ENCODE data around the gene ADIG.

Gene ADIG

GRCh38 chr20:38628580-38629470 is 47.8 kb downstream of the ADIG start:
- no peak overlapping the region for H3K27ac Mint-ChIP-seq
- no peaks in the 10 kb centered on the region for H3K4me1 Mint-ChIP-seq
- H3K9me3 Mint-ChIP-seq, result peaks cover 6% of the 10 kb centered on the region
- peaks cover 16% of the 10 kb centered on the region for H3K27me3 Mint-ChIP-seq (ENCODE audit: low read depth)
- no peaks in the 10 kb centered on the region for H3K36me3 Mint-ChIP-seq (ENCODE audit: low read depth)
- no peak overlapping the region for H3K4me3 Mint-ChIP-seq
- no peak for TF ChIP-seq CTCF (IDR thresholded peaks at IDR 0.05; ENCODE audit: unreplicated experiment in 3 of 3)

GRCh38 chr20:38629979-38630378 is 49.0 kb downstream of the ADIG start:
- H3K4me1 Mint-ChIP-seq, result no peaks in the 10 kb centered on the region
- H3K27me3 Mint-ChIP-seq (ENCODE audit: low read depth), result peaks cover 12% of the 10 kb centered on the region
- H3K4me3 Mint-ChIP-seq, result no peak overlapping the region
- no peak for TF ChIP-seq CTCF (IDR thresholded peaks at IDR 0.05; ENCODE audit: unreplicated experiment in 3 of 3)
- no peaks in the 10 kb centered on the region for H3K36me3 Mint-ChIP-seq (ENCODE audit: low read depth)
- no peaks in the 10 kb centered on the region for H3K9me3 Mint-ChIP-seq
- no peak overlapping the region for H3K27ac Mint-ChIP-seq

GRCh38 chr20:38630727-38631126 is 49.7 kb downstream of the ADIG start:
- Mint-ChIP-seq H3K36me3 (ENCODE audit: low read depth) (no peaks in the 10 kb centered on the region), H3K4me1 (no peaks in the 10 kb centered on the region), H3K4me3 (no peak overlapping the region), H3K27me3 (ENCODE audit: low read depth) (peaks cover 12% of the 10 kb centered on the region), H3K27ac (no peak overlapping the region), H3K9me3 (no peaks in the 10 kb centered on the region)
- TF ChIP-seq CTCF (IDR thresholded peaks at IDR 0.05; ENCODE audit: unreplicated experiment in 3 of 3), result no peak

GRCh38 chr20:38631155-38632022 is 50.4 kb downstream of the ADIG start:
- Mint-ChIP-seq H3K4me3 (no peak overlapping the region), H3K36me3 (ENCODE audit: low read depth) (no peaks in the 10 kb centered on the region), H3K27ac (no peak overlapping the region), H3K9me3 (no peaks in the 10 kb centered on the region), H3K4me1 (no peaks in the 10 kb centered on the region), H3K27me3 (ENCODE audit: low read depth) (peaks cover 15% of the 10 kb centered on the region)
- TF ChIP-seq CTCF (IDR thresholded peaks at IDR 0.05; ENCODE audit: unreplicated experiment in 3 of 3), result no peak

- H3K27ac Mint-ChIP-seq, result no peak overlapping the region
- H3K4me3 Mint-ChIP-seq, result no peak overlapping the region
- TF ChIP-seq CTCF (IDR thresholded peaks at IDR 0.05; ENCODE audit: unreplicated experiment in 3 of 3), result peak; percentile 71 to 81 (median 79)
- H3K4me1 Mint-ChIP-seq, result no peaks in the 10 kb centered on the region
- H3K9me3 Mint-ChIP-seq, result no peaks in the 10 kb centered on the region
- no peaks in the 10 kb centered on the region for H3K36me3 Mint-ChIP-seq (ENCODE audit: low read depth)
- peaks cover 12% of the 10 kb centered on the region for H3K27me3 Mint-ChIP-seq (ENCODE audit: low read depth)
These were observed 52.6 kb downstream of the ADIG start for GRCh38 chr20:38633577-38634093.
